Type B pancreatic cell (in vitro differentiated cells): ENCODE results near the gene TMEM266. TPM values are rescaled to one million over a fixed set of nuclear protein-coding genes. Genes with fewer than 3 reads are reported as not detected.

Source experiments
- DNase-seq: peaks from one replicate; pipeline ENCODE4 v3.0.0; 2021; ENCODE audit warnings: mixed read lengths; ENCODE audit not compliant: unreplicated experiment; ENCODE audit errors: extremely low spot score
- H3K27ac Mint-ChIP-seq: 2 replicates; pipeline ENCODE4 v1.8.0; 2021; ENCODE audit warnings: mild to moderate bottlenecking, mixed read lengths
- H3K27me3 Mint-ChIP-seq: 2 replicates; pipeline ENCODE4 v1.8.0; 2021; ENCODE audit warnings: mixed read lengths
- H3K36me3 Mint-ChIP-seq: 2 replicates; pipeline ENCODE4 v1.8.0; 2021; ENCODE audit warnings: mixed read lengths
- H3K4me1 Mint-ChIP-seq: one replicate; pipeline ENCODE4 v1.8.0; 2021; ENCODE audit warnings: mixed read lengths; ENCODE audit not compliant: unreplicated experiment
- H3K4me3 Mint-ChIP-seq: 2 replicates; pipeline ENCODE4 v1.8.0; 2021; ENCODE audit warnings: mild to moderate bottlenecking, mixed read lengths
- H3K9me3 Mint-ChIP-seq: 2 replicates; pipeline ENCODE4 v1.8.0; 2021; ENCODE audit warnings: mixed read lengths
- CTCF ChIP-seq: fragments of 200-600 bp; sonication (generic); conservative IDR thresholded peaks from 2 replicates; pipeline ENCODE4 v1.5.0; 2021; ENCODE audit warnings: antibody characterized with exemption, mild to moderate bottlenecking
- total RNA-seq: library from RNA; stranded (reverse); gene quantifications from 2 replicates; pipeline ENCODE4 v1.2.1, GENCODE V29; 2021; ENCODE audit warnings: low replicate concordance

The TMEM266 gene
- total RNA-seq, 1 donor from 2014 or later: 2.3 TPM

GRCh38 chr15:76178296-76179000 lies 118.7 kb downstream of the TMEM266 start:
- Mint-ChIP-seq H3K27me3 (peaks cover 14% of the 10 kb centered on the region), H3K36me3 (no peaks in the 10 kb centered on the region), H3K4me3 (no peak overlapping the region), H3K4me1 (peaks cover 12% of the 10 kb centered on the region), H3K9me3 (no peaks in the 10 kb centered on the region), H3K27ac (no peak overlapping the region)
- no peak for TF ChIP-seq CTCF
- no peak for DNase-seq

- TF ChIP-seq CTCF: no peak
- Mint-ChIP-seq H3K36me3 (no peaks in the 10 kb centered on the region), H3K27ac (no peak overlapping the region), H3K9me3 (no peaks in the 10 kb centered on the region), H3K27me3 (peaks cover 14% of the 10 kb centered on the region), H3K4me1 (peaks cover 12% of the 10 kb centered on the region), H3K4me3 (no peak overlapping the region)
- no peak for DNase-seq
Measured at GRCh38 chr15:76179023-76179422, 119.2 kb downstream of the TMEM266 start.

GRCh38 chr15:76180321-76180720 lies 120.5 kb downstream of the TMEM266 start:
- H3K27me3 Mint-ChIP-seq: peaks cover 14% of the 10 kb centered on the region
- no peak for TF ChIP-seq CTCF
- H3K27ac Mint-ChIP-seq: no peak overlapping the region
- no peaks in the 10 kb centered on the region for H3K36me3 Mint-ChIP-seq
- no peak overlapping the region for H3K4me3 Mint-ChIP-seq
- H3K4me1 Mint-ChIP-seq: peaks cover 12% of the 10 kb centered on the region
- no peaks in the 10 kb centered on the region for H3K9me3 Mint-ChIP-seq
- no peak for DNase-seq

- H3K9me3 Mint-ChIP-seq: peaks cover 3% of the 10 kb centered on the region
- no peak overlapping the region for H3K27ac Mint-ChIP-seq
- TF ChIP-seq CTCF: no peak
- no peak overlapping the region for H3K4me3 Mint-ChIP-seq
- H3K27me3 Mint-ChIP-seq: peaks cover 14% of the 10 kb centered on the region
- no peak for DNase-seq
- peaks cover 4% of the 10 kb centered on the region for H3K36me3 Mint-ChIP-seq
- peaks cover 16% of the 10 kb centered on the region for H3K4me1 Mint-ChIP-seq
Measured at GRCh38 chr15:76181705-76182107, 121.9 kb downstream of the TMEM266 start.

- Mint-ChIP-seq H3K9me3 (peaks cover 3% of the 10 kb centered on the region), H3K4me1 (peaks cover 11% of the 10 kb centered on the region), H3K4me3 (no peak overlapping the region), H3K27ac (no peak overlapping the region), H3K27me3 (peaks cover 7% of the 10 kb centered on the region), H3K36me3 (peaks cover 4% of the 10 kb centered on the region)
- TF ChIP-seq CTCF: no peak
- DNase-seq: no peak
Measured at GRCh38 chr15:76183930-76184649, 124.3 kb downstream of the TMEM266 start.
